Nephron (organoid): ENCODE data around the gene GAGE10.

ENCODE experiments used
- H3K27ac Mint-ChIP-seq, 3 experiments: 2 replicates each; pipeline ENCODE4 v1.8.0; 2020; ENCODE audit warnings: mixed read lengths in 3 of 3, mild to moderate bottlenecking in 2 of 3, moderate library complexity in 1 of 3
- H3K27me3 Mint-ChIP-seq: 2 replicates; pipeline ENCODE4 v1.8.0; 2021; ENCODE audit warnings: low read depth, mild to moderate bottlenecking, moderate library complexity, mixed read lengths
- H3K36me3 Mint-ChIP-seq: 2 replicates; pipeline ENCODE4 v1.8.0; 2020; ENCODE audit warnings: low read depth, mixed read lengths
- H3K4me1 Mint-ChIP-seq: 2 replicates; pipeline ENCODE4 v1.8.0; 2020; ENCODE audit warnings: mixed read lengths
- H3K4me3 Mint-ChIP-seq, 3 experiments: 2 replicates each; pipeline ENCODE4 v1.8.0; 2020; ENCODE audit warnings: mild to moderate bottlenecking in 3 of 3, mixed read lengths in 3 of 3, moderate library complexity in 2 of 3
- H3K9me3 Mint-ChIP-seq: 2 replicates; pipeline ENCODE4 v1.8.0; 2020; ENCODE audit warnings: mixed read lengths
- CTCF ChIP-seq, 3 experiments: fragments of 200-600 bp; sonication (generic); IDR thresholded peaks; one replicate each; pipeline ENCODE4 v1.5.0; 2021; ENCODE audit warnings: antibody characterized with exemption in 3 of 3; ENCODE audit not compliant: unreplicated experiment in 3 of 3

Gene GAGE10

GRCh38 chrX:49266523-49267445, 36.7 kb upstream of the GAGE10 start:
- peak overlapping the region; percentile 49 to 95 (median 67) for H3K4me3 Mint-ChIP-seq
- H3K4me1 Mint-ChIP-seq, result peaks cover 18% of the 10 kb centered on the region
- peaks cover 11% of the 10 kb centered on the region for H3K36me3 Mint-ChIP-seq
- no peak for TF ChIP-seq CTCF (IDR thresholded peaks at IDR 0.05; ENCODE audit: unreplicated experiment in 3 of 3)
- H3K9me3 Mint-ChIP-seq, result peaks cover 16% of the 10 kb centered on the region
- peak overlapping the region; percentile 65 to 100 (median 98) for H3K27ac Mint-ChIP-seq
- H3K27me3 Mint-ChIP-seq, result no peaks in the 10 kb centered on the region

- peaks cover 8% of the 10 kb centered on the region for H3K9me3 Mint-ChIP-seq
- peak overlapping the region; percentile 98 to 100 (median 99) for H3K27ac Mint-ChIP-seq
- H3K4me3 Mint-ChIP-seq, result peak overlapping the region; percentile 91 to 95 (median 93)
- no peak for TF ChIP-seq CTCF (IDR thresholded peaks at IDR 0.05; ENCODE audit: unreplicated experiment in 3 of 3)
- peaks cover 14% of the 10 kb centered on the region for H3K36me3 Mint-ChIP-seq
- H3K27me3 Mint-ChIP-seq, result no peaks in the 10 kb centered on the region
- H3K4me1 Mint-ChIP-seq, result peaks cover 25% of the 10 kb centered on the region
These were observed 34.8 kb upstream of the GAGE10 start for GRCh38 chrX:49268702-49269009.

GRCh38 chrX:49269010-49269766, 34.3 kb upstream of the GAGE10 start:
- Mint-ChIP-seq H3K36me3 (peaks cover 14% of the 10 kb centered on the region), H3K4me3 (peak overlapping the region; percentile 91 to 95 (median 93)), H3K4me1 (peaks cover 25% of the 10 kb centered on the region), H3K9me3 (peaks cover 4% of the 10 kb centered on the region), H3K27ac (peak overlapping the region; percentile 98 to 100 (median 99)), H3K27me3 (no peaks in the 10 kb centered on the region)
- no peak for TF ChIP-seq CTCF (IDR thresholded peaks at IDR 0.05; ENCODE audit: unreplicated experiment in 3 of 3)

GRCh38 chrX:49269767-49270248, 33.6 kb upstream of the GAGE10 start, which contains the start of gene PPP1R3F:
TSS of gene PPP1R3F (plus strand) at chrX:49269793. CDS start at chrX:49269870, 77 bp downstream.
- Mint-ChIP-seq H3K27ac (peak within 1 kb of the TSS; percentile 98 to 100 (median 99)), H3K27me3 (no peaks in the 10 kb centered on the region), H3K9me3 (peaks cover 6% of the 10 kb centered on the region), H3K4me1 (peaks cover 25% of the 10 kb centered on the region), H3K36me3 (peaks cover 14% of the 10 kb centered on the region), H3K4me3 (peak within 1 kb of the TSS; percentile 91 to 95 (median 93))
- no peak for TF ChIP-seq CTCF (IDR thresholded peaks at IDR 0.05; ENCODE audit: unreplicated experiment in 3 of 3)

- TF ChIP-seq CTCF (IDR thresholded peaks at IDR 0.05; ENCODE audit: unreplicated experiment in 3 of 3), result no peak
- Mint-ChIP-seq H3K9me3 (peaks cover 2% of the 10 kb centered on the region), H3K27ac (no peak overlapping the region), H3K36me3 (peaks cover 14% of the 10 kb centered on the region), H3K27me3 (no peaks in the 10 kb centered on the region), H3K4me3 (peak overlapping the region; percentile 67 to 79 (median 74)), H3K4me1 (peaks cover 31% of the 10 kb centered on the region)
These were observed 33.1 kb upstream of the GAGE10 start for GRCh38 chrX:49270249-49270921.
